ENCODE results near the gene SLC6A3. TPM values are rescaled to one million over a fixed set of nuclear protein-coding genes. Genes with fewer than 3 reads are reported as not detected.

Gene SLC6A3
- total RNA-seq, 1 donor from 2014 or later = 0.10 TPM

GRCh38 chr5:1432296-1432695 is 12.9 kb downstream of the SLC6A3 start:
- no peaks in the 10 kb centered on the region for H3K4me1 Mint-ChIP-seq (ENCODE audit: unreplicated experiment)
- no peak for DNase-seq (ENCODE audit: low spot score)
- TF ChIP-seq CTCF (IDR thresholded peaks at IDR 0.05; ENCODE audit: unreplicated experiment) = no peak
- peaks cover 25% of the 10 kb centered on the region for H3K36me3 Mint-ChIP-seq (ENCODE audit: low read depth, unreplicated experiment)
- no peak overlapping the region for H3K27ac Mint-ChIP-seq (ENCODE audit: unreplicated experiment)
- H3K4me3 Mint-ChIP-seq (ENCODE audit: unreplicated experiment) = no peak overlapping the region
- peaks cover 10% of the 10 kb centered on the region for H3K9me3 Mint-ChIP-seq (ENCODE audit: unreplicated experiment)
- H3K27me3 Mint-ChIP-seq (ENCODE audit: unreplicated experiment) = peaks cover 19% of the 10 kb centered on the region

GRCh38 chr5:1431896-1432295 is 13.3 kb downstream of the SLC6A3 start:
- DNase-seq (ENCODE audit: low spot score) = no peak
- Mint-ChIP-seq H3K27me3 (ENCODE audit: unreplicated experiment) (peaks cover 19% of the 10 kb centered on the region), H3K4me3 (ENCODE audit: unreplicated experiment) (no peak overlapping the region), H3K9me3 (ENCODE audit: unreplicated experiment) (peaks cover 10% of the 10 kb centered on the region), H3K4me1 (ENCODE audit: unreplicated experiment) (no peaks in the 10 kb centered on the region), H3K36me3 (ENCODE audit: low read depth, unreplicated experiment) (peaks cover 25% of the 10 kb centered on the region), H3K27ac (ENCODE audit: unreplicated experiment) (no peak overlapping the region)
- no peak for TF ChIP-seq CTCF (IDR thresholded peaks at IDR 0.05; ENCODE audit: unreplicated experiment)

- TF ChIP-seq CTCF (IDR thresholded peaks at IDR 0.05; ENCODE audit: unreplicated experiment) = no peak
Observed at GRCh38 chr5:1431021-1431811, 14.0 kb downstream of the SLC6A3 start.

GRCh38 chr5:1430121-1430795 is 15.0 kb downstream of the SLC6A3 start:
- no peak for DNase-seq (ENCODE audit: low spot score)
- peaks cover 25% of the 10 kb centered on the region for H3K36me3 Mint-ChIP-seq (ENCODE audit: low read depth, unreplicated experiment)
- H3K27ac Mint-ChIP-seq (ENCODE audit: unreplicated experiment) = peak overlapping the region; percentile 43
- peaks cover 10% of the 10 kb centered on the region for H3K9me3 Mint-ChIP-seq (ENCODE audit: unreplicated experiment)
- H3K4me3 Mint-ChIP-seq (ENCODE audit: unreplicated experiment) = no peak overlapping the region
- H3K4me1 Mint-ChIP-seq (ENCODE audit: unreplicated experiment) = no peaks in the 10 kb centered on the region
- H3K27me3 Mint-ChIP-seq (ENCODE audit: unreplicated experiment) = peaks cover 16% of the 10 kb centered on the region
- no peak for TF ChIP-seq CTCF (IDR thresholded peaks at IDR 0.05; ENCODE audit: unreplicated experiment)

More at GRCh38 chr5:1431021-1431811, 14.0 kb downstream of the SLC6A3 start:
- H3K27ac Mint-ChIP-seq (ENCODE audit: unreplicated experiment) = peak overlapping the region; percentile 43
- H3K36me3 Mint-ChIP-seq (ENCODE audit: low read depth, unreplicated experiment) = peaks cover 25% of the 10 kb centered on the region
- H3K4me1 Mint-ChIP-seq (ENCODE audit: unreplicated experiment) = no peaks in the 10 kb centered on the region
- DNase-seq (ENCODE audit: low spot score) = no peak
- H3K27me3 Mint-ChIP-seq (ENCODE audit: unreplicated experiment) = peaks cover 16% of the 10 kb centered on the region
- peaks cover 10% of the 10 kb centered on the region for H3K9me3 Mint-ChIP-seq (ENCODE audit: unreplicated experiment)
- peak overlapping the region; percentile 37 for H3K4me3 Mint-ChIP-seq (ENCODE audit: unreplicated experiment)

- Mint-ChIP-seq H3K27me3 (ENCODE audit: unreplicated experiment) (peaks cover 18% of the 10 kb centered on the region), H3K4me3 (ENCODE audit: unreplicated experiment) (peak overlapping the region; percentile 56), H3K36me3 (ENCODE audit: low read depth, unreplicated experiment) (peaks cover 22% of the 10 kb centered on the region), H3K4me1 (ENCODE audit: unreplicated experiment) (no peaks in the 10 kb centered on the region), H3K9me3 (ENCODE audit: unreplicated experiment) (peaks cover 10% of the 10 kb centered on the region), H3K27ac (ENCODE audit: unreplicated experiment) (no peak overlapping the region)
- no peak for DNase-seq (ENCODE audit: low spot score)
- no peak for TF ChIP-seq CTCF (IDR thresholded peaks at IDR 0.05; ENCODE audit: unreplicated experiment)
Observed at GRCh38 chr5:1429496-1429895, 15.7 kb downstream of the SLC6A3 start.

Measured in endothelial cell (in vitro differentiated cells).